ENCODE measurements around the gene CDC42EP5. TPM values are rescaled to one million over a fixed set of nuclear protein-coding genes. Genes with fewer than 3 reads are reported as not detected.

Gene CDC42EP5
- total RNA-seq, 1 donor from 2014 or later = 21.4 TPM

- Mint-ChIP-seq H3K9me3 (ENCODE audit: unreplicated experiment) (no peaks in the 10 kb centered on the region), H3K27me3 (ENCODE audit: unreplicated experiment) (peaks cover 6% of the 10 kb centered on the region), H3K4me1 (ENCODE audit: unreplicated experiment) (peaks cover 5% of the 10 kb centered on the region), H3K36me3 (ENCODE audit: low read depth, unreplicated experiment) (no peaks in the 10 kb centered on the region), H3K4me3 (ENCODE audit: unreplicated experiment) (no peak overlapping the region), H3K27ac (ENCODE audit: unreplicated experiment) (no peak overlapping the region)
- no peak for DNase-seq (ENCODE audit: low spot score)
- TF ChIP-seq, protein P1, sequence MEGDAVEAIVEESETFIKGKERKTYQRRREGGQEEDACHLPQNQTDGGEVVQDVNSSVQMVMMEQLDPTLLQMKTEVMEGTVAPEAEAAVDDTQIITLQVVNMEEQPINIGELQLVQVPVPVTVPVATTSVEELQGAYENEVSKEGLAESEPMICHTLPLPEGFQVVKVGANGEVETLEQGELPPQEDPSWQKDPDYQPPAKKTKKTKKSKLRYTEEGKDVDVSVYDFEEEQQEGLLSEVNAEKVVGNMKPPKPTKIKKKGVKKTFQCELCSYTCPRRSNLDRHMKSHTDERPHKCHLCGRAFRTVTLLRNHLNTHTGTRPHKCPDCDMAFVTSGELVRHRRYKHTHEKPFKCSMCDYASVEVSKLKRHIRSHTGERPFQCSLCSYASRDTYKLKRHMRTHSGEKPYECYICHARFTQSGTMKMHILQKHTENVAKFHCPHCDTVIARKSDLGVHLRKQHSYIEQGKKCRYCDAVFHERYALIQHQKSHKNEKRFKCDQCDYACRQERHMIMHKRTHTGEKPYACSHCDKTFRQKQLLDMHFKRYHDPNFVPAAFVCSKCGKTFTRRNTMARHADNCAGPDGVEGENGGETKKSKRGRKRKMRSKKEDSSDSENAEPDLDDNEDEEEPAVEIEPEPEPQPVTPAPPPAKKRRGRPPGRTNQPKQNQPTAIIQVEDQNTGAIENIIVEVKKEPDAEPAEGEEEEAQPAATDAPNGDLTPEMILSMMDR (IDR thresholded peaks at IDR 0.05; ENCODE audit: unreplicated experiment) = no peak
These were observed 46.7 kb downstream of the CDC42EP5 start for GRCh38 chr19:54426291-54426931.

GRCh38 chr19:54425382-54425723 lies 47.7 kb downstream of the CDC42EP5 start:
- Mint-ChIP-seq H3K36me3 (ENCODE audit: low read depth, unreplicated experiment) (no peaks in the 10 kb centered on the region), H3K27me3 (ENCODE audit: unreplicated experiment) (peaks cover 5% of the 10 kb centered on the region), H3K4me3 (ENCODE audit: unreplicated experiment) (no peak overlapping the region), H3K27ac (ENCODE audit: unreplicated experiment) (no peak overlapping the region), H3K9me3 (ENCODE audit: unreplicated experiment) (no peaks in the 10 kb centered on the region), H3K4me1 (ENCODE audit: unreplicated experiment) (no peaks in the 10 kb centered on the region)
- DNase-seq (ENCODE audit: low spot score) = no peak
- TF ChIP-seq, protein P1 (IDR thresholded peaks at IDR 0.05; ENCODE audit: unreplicated experiment) = no peak

GRCh38 chr19:54424660-54425381 lies 48.3 kb downstream of the CDC42EP5 start:
- Mint-ChIP-seq H3K4me3 (ENCODE audit: unreplicated experiment) (no peak overlapping the region), H3K27ac (ENCODE audit: unreplicated experiment) (no peak overlapping the region), H3K4me1 (ENCODE audit: unreplicated experiment) (peaks cover under 1% of the 10 kb centered on the region), H3K27me3 (ENCODE audit: unreplicated experiment) (peaks cover 5% of the 10 kb centered on the region), H3K36me3 (ENCODE audit: low read depth, unreplicated experiment) (no peaks in the 10 kb centered on the region), H3K9me3 (ENCODE audit: unreplicated experiment) (no peaks in the 10 kb centered on the region)
- DNase-seq (ENCODE audit: low spot score) = no peak
- TF ChIP-seq, protein P1 (IDR thresholded peaks at IDR 0.05; ENCODE audit: unreplicated experiment) = no peak

DNA sequence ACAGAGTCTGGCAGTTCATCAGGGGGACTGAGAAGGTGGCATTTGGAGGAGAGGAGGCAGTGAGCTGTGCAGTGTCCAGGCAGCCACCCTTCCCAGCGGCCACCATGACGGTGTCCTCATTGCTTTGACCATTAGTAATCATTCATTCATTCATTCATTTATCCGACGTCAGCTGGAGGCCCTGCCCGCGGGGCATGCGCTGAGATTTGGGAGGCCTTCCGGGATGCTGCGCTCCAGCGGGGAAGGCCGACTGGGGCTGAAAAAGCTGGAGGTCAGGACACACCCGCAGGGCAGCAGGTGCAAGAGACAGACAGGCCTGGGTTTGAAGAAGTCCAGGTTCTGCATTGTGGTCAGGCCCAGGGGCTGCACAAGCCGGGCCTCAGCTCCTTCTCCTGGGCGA lies 48.9 kb downstream of the CDC42EP5 start:
- H3K4me1 Mint-ChIP-seq (ENCODE audit: unreplicated experiment) = peaks cover 6% of the 10 kb centered on the region
- H3K27ac Mint-ChIP-seq (ENCODE audit: unreplicated experiment) = no peak overlapping the region
- H3K4me3 Mint-ChIP-seq (ENCODE audit: unreplicated experiment) = no peak overlapping the region
- peaks cover 3% of the 10 kb centered on the region for H3K27me3 Mint-ChIP-seq (ENCODE audit: unreplicated experiment)
- no peak for DNase-seq (ENCODE audit: low spot score)
- H3K9me3 Mint-ChIP-seq (ENCODE audit: unreplicated experiment) = no peaks in the 10 kb centered on the region
- TF ChIP-seq, protein P1 (IDR thresholded peaks at IDR 0.05; ENCODE audit: unreplicated experiment) = no peak
- H3K36me3 Mint-ChIP-seq (ENCODE audit: low read depth, unreplicated experiment) = no peaks in the 10 kb centered on the region

DNA sequence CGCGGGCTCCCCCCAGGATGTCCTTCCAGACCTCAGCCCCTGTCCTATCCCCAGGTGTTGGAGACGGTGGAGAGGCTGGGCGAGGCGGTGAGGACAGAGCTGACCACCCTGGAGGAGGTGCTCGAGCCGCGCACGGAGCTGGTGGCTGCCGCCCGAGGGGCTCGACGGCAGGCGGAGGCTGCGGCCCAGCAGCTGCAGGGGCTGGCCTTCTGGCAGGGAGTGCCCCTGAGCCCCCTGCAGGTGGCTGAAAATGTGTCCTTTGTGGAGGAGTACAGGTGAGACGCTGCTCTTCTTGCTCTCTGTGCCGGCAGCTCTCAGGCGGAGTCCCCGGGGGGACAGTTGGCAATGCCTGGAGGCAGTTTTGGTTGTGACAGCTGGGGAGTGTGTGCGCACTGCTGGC lies 51.0 kb downstream of the CDC42EP5 start:
- no peak for DNase-seq (ENCODE audit: low spot score)
- Mint-ChIP-seq H3K9me3 (ENCODE audit: unreplicated experiment) (peaks cover 4% of the 10 kb centered on the region), H3K4me1 (ENCODE audit: unreplicated experiment) (peaks cover 16% of the 10 kb centered on the region), H3K36me3 (ENCODE audit: low read depth, unreplicated experiment) (peaks cover 10% of the 10 kb centered on the region), H3K27me3 (ENCODE audit: unreplicated experiment) (peaks cover 2% of the 10 kb centered on the region), H3K4me3 (ENCODE audit: unreplicated experiment) (no peak overlapping the region), H3K27ac (ENCODE audit: unreplicated experiment) (no peak overlapping the region)
- TF ChIP-seq, protein P1 (IDR thresholded peaks at IDR 0.05; ENCODE audit: unreplicated experiment) = no peak
